PC-3 (cell line): ENCODE measurements around the gene SMIM38.

Experiments
- CTCF ChIP-seq: fragments of 300-600 bp; sonication (generic); conservative IDR thresholded peaks from 2 replicates; pipeline ENCODE4 v1.5.1; 2017; ENCODE audit warnings: antibody characterized with exemption, low read depth, mild to moderate bottlenecking, low read length
- EZH2phosphoT487 ChIP-seq: fragments of 300-600 bp; sonication (generic); IDR thresholded peaks from 2 replicates; pipeline ENCODE4 v1.6.1; 2018; ENCODE audit warnings: mild to moderate bottlenecking, antibody characterized with exemption, low read length, borderline replicate concordance

- TF ChIP-seq CTCF (no peak), EZH2phosphoT487 (no peak)
These were observed 40.8 kb upstream of the SMIM38 start for GRCh38 chr11:69114811-69115523.
